Mammary epithelial cell (primary cell): ENCODE results near the gene LAMA1.

Experiments
- CTCF ChIP-seq, 2 donors: IDR thresholded peaks in 1 of 2; conservative IDR thresholded peaks in 1 of 2; 2 replicates each; pipeline ENCODE4 v1.5.1; 2011 to 2012; ENCODE audit warnings: inconsistent platforms in 2 of 2, low read length in 2 of 2, mild to moderate bottlenecking in 2 of 2, control low read depth in 1 of 2, low read depth in 1 of 2; ENCODE audit not compliant: insufficient read depth in 1 of 2; ENCODE audit errors: extremely low read depth in 1 of 2
- EZH2 ChIP-seq: IDR thresholded peaks from 2 replicates; pipeline ENCODE4 v1.6.1; 2012; ENCODE audit warnings: low read length, inconsistent platforms, borderline replicate concordance

GRCh38 chr18:6917072-6917471 is 200.5 kb downstream of the LAMA1 start:
- TF ChIP-seq CTCF (conservative IDR thresholded peaks at IDR 0.05 in 1 of 2, IDR thresholded peaks at IDR 0.05 in 1 of 2; ENCODE audit: extremely low read depth in 1 of 2, insufficient read depth in 1 of 2, low read depth in 1 of 2, low read length in 2 of 2) (no peak), EZH2 (no peak)
